IMR-90 (cell line): Measurements from ENCODE around the gene SH2D4B. TPM values are rescaled to one million over a fixed set of nuclear protein-coding genes. Genes with fewer than 3 reads are reported as not detected.

Experiments used
- ATAC-seq: fragments of 200-7000 bp; cut with Tn5 transposase; 2 replicates; pipeline ENCODE4 v1.9.1; 2020; ENCODE audit warnings: low read depth, mild to moderate bottlenecking, moderate library complexity
- BruUV-seq: library from RNA; stranded (reverse); fragments of 400-500 nt; replicated peaks from 2 replicates; lab custom pipeline; 2021; lab: Mats Ljungman, UMichigan
- CTCF ChIA-PET: fragments of 300-600 bp; formaldehyde crosslinking; extraction: SDS; loops from one replicate; lab custom pipeline; 2021; ENCODE audit warnings: antibody characterized with exemption; lab: Yijun Ruan, JAX
- POLR2A ChIA-PET: fragments of 300-600 bp; sonication (Branson Sonifier 250); formaldehyde crosslinking; loops from one replicate; lab custom pipeline; 2022; ENCODE audit warnings: antibody characterized with exemption; ENCODE audit not compliant: unreplicated experiment; lab: Charles Lee
- DNase-seq: peaks from one replicate; pipeline ENCODE4 v3.0.0; 2013
- H2AFZ ChIP-seq: replicated peaks from 2 replicates; pipeline ENCODE3; 2013; ENCODE audit warnings: low read length, mild to moderate bottlenecking; ENCODE audit not compliant: poor library complexity
- H2AK5ac ChIP-seq: 2 replicates; pipeline ENCODE4 v1.6.1; 2013; ENCODE audit warnings: low read depth, low read length, inconsistent platforms
- H2AK9ac ChIP-seq: replicated peaks from 2 replicates; pipeline ENCODE3; 2013; ENCODE audit warnings: mild to moderate bottlenecking, low read depth, low read length, moderate library complexity; ENCODE audit not compliant: poor library complexity
- H2BK120ac ChIP-seq: 2 replicates; pipeline ENCODE4 v1.6.1; 2013; ENCODE audit warnings: low read depth, low read length, inconsistent platforms
- H2BK15ac ChIP-seq: 3 replicates; pipeline ENCODE4 v1.6.1; 2013; ENCODE audit warnings: low read depth, low read length, inconsistent platforms
- H2BK20ac ChIP-seq: 2 replicates; pipeline ENCODE4 v1.6.1; 2013; ENCODE audit warnings: low read depth, mild to moderate bottlenecking, inconsistent platforms, low read length, moderate library complexity
- H2BK5ac ChIP-seq: 2 replicates; pipeline ENCODE4 v1.6.1; 2013; ENCODE audit warnings: mild to moderate bottlenecking, low read depth, low read length, inconsistent platforms; ENCODE audit not compliant: poor library complexity, severe bottlenecking
- H3K14ac ChIP-seq: replicated peaks from 2 replicates; pipeline ENCODE4 v1.6.1; 2013; ENCODE audit warnings: low read depth, low read length, inconsistent platforms
- H3K18ac ChIP-seq: 2 replicates; pipeline ENCODE4 v1.6.1; 2013; ENCODE audit warnings: low read depth, low read length, control low read depth
- H3K23ac ChIP-seq: 2 replicates; pipeline ENCODE4 v1.6.1; 2013; ENCODE audit warnings: low read depth, low read length, inconsistent platforms
- H3K27ac ChIP-seq: 2 replicates; pipeline ENCODE4 v1.5.1; 2013; ENCODE audit warnings: mild to moderate bottlenecking, control low read depth, low read length; ENCODE audit not compliant: insufficient read depth
- H3K27me3 ChIP-seq: 2 replicates; pipeline ENCODE4 v1.6.1; 2013; ENCODE audit warnings: low read length; ENCODE audit not compliant: control insufficient read depth, insufficient read depth
- H3K36me3 ChIP-seq: 2 replicates; pipeline ENCODE4 v1.6.1; 2013; ENCODE audit warnings: low read length, mixed read lengths; ENCODE audit not compliant: control insufficient read depth, insufficient read depth
- H3K4ac ChIP-seq: 2 replicates; pipeline ENCODE4 v1.6.1; 2013; ENCODE audit warnings: low read depth, low read length, inconsistent platforms
- H3K4me1 ChIP-seq: 2 replicates; pipeline ENCODE4 v1.6.1; 2013; ENCODE audit warnings: low read length, mixed read lengths; ENCODE audit not compliant: control insufficient read depth, insufficient read depth
- H3K4me2 ChIP-seq: 2 replicates; pipeline ENCODE4 v1.6.1; 2013; ENCODE audit warnings: low read depth, mild to moderate bottlenecking, control low read depth, low read length, moderate library complexity
- H3K4me3 ChIP-seq: 2 replicates; pipeline ENCODE4 v1.5.1; 2013; ENCODE audit warnings: low read depth, mild to moderate bottlenecking, control low read depth, low read length, moderate library complexity; ENCODE audit not compliant: insufficient read depth
- H3K56ac ChIP-seq: 2 replicates; pipeline ENCODE4 v1.6.1; 2013; ENCODE audit warnings: low read length, inconsistent platforms; ENCODE audit not compliant: insufficient read depth; ENCODE audit errors: extremely low read depth
- H3K79me1 ChIP-seq, 2 experiments: 2 replicates each; pipeline ENCODE4 v1.6.1; 2013; ENCODE audit warnings: low read length in 2 of 2, inconsistent platforms in 1 of 2, low read depth in 1 of 2
- H3K9ac ChIP-seq: 2 replicates; pipeline ENCODE4 v1.6.1; 2013; ENCODE audit warnings: low read depth, low read length, control low read depth
- H3K9me1 ChIP-seq: 2 replicates; pipeline ENCODE4 v1.6.1; 2013; ENCODE audit warnings: low read length, inconsistent platforms; ENCODE audit not compliant: insufficient read depth
- H3K9me3 ChIP-seq: 2 replicates; pipeline ENCODE4 v1.6.1; 2013; ENCODE audit warnings: low read length; ENCODE audit not compliant: control insufficient read depth, insufficient read depth
- H4K20me1 ChIP-seq: 2 replicates; pipeline ENCODE4 v1.6.1; 2013; ENCODE audit warnings: low read length, inconsistent platforms; ENCODE audit not compliant: insufficient read depth
- H4K5ac ChIP-seq: 2 replicates; pipeline ENCODE4 v1.6.1; 2013; ENCODE audit warnings: mild to moderate bottlenecking, low read depth, low read length, control low read depth
- H4K8ac ChIP-seq, 2 experiments: 2 replicates each; pipeline ENCODE4 v1.6.1; 2013; ENCODE audit warnings: low read depth in 2 of 2, low read length in 2 of 2, control low read depth in 1 of 2, inconsistent platforms in 1 of 2
- H4K91ac ChIP-seq: 2 replicates; pipeline ENCODE4 v1.6.1; 2013; ENCODE audit warnings: low read depth, low read length, inconsistent platforms; ENCODE audit not compliant: insufficient read depth
- BHLHE40 ChIP-seq: fragments of 150-350 bp; IDR thresholded peaks from 2 replicates; pipeline ENCODE4 v1.6.1; 2016; ENCODE audit warnings: mild to moderate bottlenecking, low read depth, low read length
- CEBPB ChIP-seq: IDR thresholded peaks from 2 replicates; pipeline ENCODE4 v1.6.1; 2012; ENCODE audit warnings: low read depth, low read length, improper control_type of control experiment
- CHD1 ChIP-seq: IDR thresholded peaks from 2 replicates; pipeline ENCODE4 v1.6.1; 2012; ENCODE audit warnings: low read depth, low read length, improper control_type of control experiment
- FOS ChIP-seq: fragments of 150-350 bp; IDR thresholded peaks from 2 replicates; pipeline ENCODE4 v1.6.1; 2016; ENCODE audit warnings: low read depth, low read length
- MAFK ChIP-seq: IDR thresholded peaks from 2 replicates; pipeline ENCODE4 v1.6.1; 2012; ENCODE audit warnings: low read depth, low read length, improper control_type of control experiment
- MAZ ChIP-seq: IDR thresholded peaks from 2 replicates; pipeline ENCODE4 v1.6.1; 2012; ENCODE audit warnings: low read depth, mild to moderate bottlenecking, low read length, improper control_type of control experiment, moderate library complexity, borderline replicate concordance
- MXI1 ChIP-seq: IDR thresholded peaks from 2 replicates; pipeline ENCODE4 v1.6.1; 2012; ENCODE audit warnings: low read depth, mild to moderate bottlenecking, low read length, moderate library complexity, borderline replicate concordance
- NFE2L2 ChIP-seq: fragments of 150-350 bp; IDR thresholded peaks from 2 replicates; pipeline ENCODE4 v1.6.1; 2016; ENCODE audit warnings: low read depth, mild to moderate bottlenecking, low read length
- POLR2A ChIP-seq: IDR thresholded peaks from 2 replicates; pipeline ENCODE4 v1.6.1; 2012; ENCODE audit warnings: mild to moderate bottlenecking, low read depth, low read length
- RAD21 ChIP-seq: IDR thresholded peaks from 2 replicates; pipeline ENCODE4 v1.6.1; 2012; ENCODE audit warnings: low read length, improper control_type of control experiment
- RCOR1 ChIP-seq: IDR thresholded peaks from 2 replicates; pipeline ENCODE4 v1.6.1; 2012; ENCODE audit warnings: mild to moderate bottlenecking, low read length, improper control_type of control experiment; ENCODE audit not compliant: insufficient replicate concordance
- RFX5 ChIP-seq: IDR thresholded peaks from 2 replicates; pipeline ENCODE4 v1.8.0; 2012; ENCODE audit warnings: low read depth, mild to moderate bottlenecking, low read length, moderate library complexity
- SMC3 ChIP-seq: fragments of 150-350 bp; IDR thresholded peaks from 2 replicates; pipeline ENCODE4 v1.6.1; 2016; ENCODE audit warnings: low read depth, mild to moderate bottlenecking, antibody characterized with exemption, low read length, moderate library complexity
- WGBS, 2 experiments: methylation state at CpG; one replicate each; pipeline versions ENCODE4 v1.1.5 to v1.1.7; 2013; ENCODE audit warnings: missing lambda C conversion rate in 2 of 2; ENCODE audit not compliant: insufficient read length in 1 of 2; ENCODE audit errors: extremely low coverage in 2 of 2; 5-methylcytosine and 5-hydroxymethylcytosine counted together
- dilution Hi-C: fragments of 300-500 bp; cut with HindIII; formaldehyde crosslinking; loops from one replicate; pipeline ENCODE4 v1.14.3; 2018; ENCODE audit warnings: low sequenced_read_pairs; ENCODE audit not compliant: unreplicated experiment
- in situ Hi-C: fragments of 300-500 bp; cut with MboI; formaldehyde crosslinking; loops from 3 replicates; pipeline ENCODE4 v1.14.3; 2019; ENCODE audit warnings: low sequenced_read_pairs, inconsistent platforms, mixed read lengths
- intact Hi-C: fragments of 100-400 bp; cut with micrococcal nuclease; formaldehyde crosslinking; loops from 2 replicates; pipeline ENCODE4 v1.10.0; 2022
- polyA plus RNA-seq, 3 experiments: library from polyadenylated mRNA; depleted of rRNA; stranded (reverse); fragments of >200 nt; gene quantifications; 2 replicates each; pipeline ENCODE4 v1.2.3, GENCODE V29; 2012; ENCODE audit warnings: low replicate concordance in 1 of 3
- total RNA-seq: library from RNA; depleted of rRNA; stranded (reverse); fragments of >200 nt; gene quantifications from 2 replicates; pipeline ENCODE4 v1.2.3, GENCODE V29; 2012
- TF ChIP-seq, protein P1 (sequence below): fragments of 150-350 bp; IDR thresholded peaks from 2 replicates; pipeline ENCODE4 v1.6.1; 2016; ENCODE audit warnings: low read depth, mild to moderate bottlenecking, low read length, moderate library complexity, borderline replicate concordance
- TF ChIP-seq, protein P2 (sequence below): conservative IDR thresholded peaks from 2 replicates; pipeline ENCODE4 v1.5.1; 2012; ENCODE audit warnings: mild to moderate bottlenecking, low read depth, low read length, improper control_type of control experiment
- TF ChIP-seq, protein P3 (sequence below): fragments of 150-350 bp; IDR thresholded peaks from 2 replicates; pipeline ENCODE4 v1.6.1; 2017; ENCODE audit warnings: mild to moderate bottlenecking, antibody characterized with exemption, low read length, low read depth

The SH2D4B gene
- total and polyA plus RNA-seq, 2 of the 4 experiments (the other 2 are of a cell fraction): not detected

DNA sequence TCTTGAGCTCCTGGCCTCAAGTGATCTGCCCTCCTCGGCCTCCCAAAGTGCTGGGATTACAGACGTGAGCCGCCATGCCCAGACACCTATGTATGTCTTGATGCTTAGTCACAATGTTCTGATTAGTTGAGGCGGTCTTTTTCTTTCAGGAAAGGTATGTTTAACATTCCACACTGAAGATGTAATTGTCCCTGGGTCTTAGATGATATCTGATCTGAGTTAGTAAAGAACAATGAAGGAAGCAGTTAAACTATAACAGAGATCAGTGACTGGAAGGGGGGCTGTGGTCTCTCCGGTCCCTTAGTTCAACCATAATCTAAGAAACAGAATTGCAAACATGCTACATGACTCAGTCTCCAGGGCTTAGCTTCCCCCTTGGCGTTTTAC, 31.5 kb upstream of the SH2D4B start:
- POLR2A ChIA-PET: interaction anchor here (1.4 kb wide), 1 partner anchor 47 kb away, joined by 3 read pairs; no protein-coding TSS in a partner anchor
- Histone ChIP-seq H3K14ac (peak overlapping the region; percentile 51; the same call in 1 of the 2 replicates), H4K20me1 (peaks cover 7% of the 10 kb centered on the region; the same call in 1 of the 2 replicates), H3K9ac (no peak overlapping the region), H2BK5ac (peak overlapping the region; percentile 74), H4K91ac (peak overlapping the region; percentile 19; the same call in 1 of the 2 replicates), H4K8ac (peak overlapping the region; percentile 79 to 95; a peak in 3 of 4 replicates), H2AK5ac (no peak overlapping the region), H3K23ac (peak overlapping the region; percentile 80), H3K4me2 (no peak overlapping the region), H3K27me3 (no peaks in the 10 kb centered on the region), H2AK9ac (no peak overlapping the region), H3K79me1 (peaks cover 29 to 77% of the 10 kb centered on the region in 2 experiments), H3K9me1 (peaks cover 40% of the 10 kb centered on the region), H3K56ac (no peak overlapping the region), H3K18ac (peak overlapping the region; percentile 11; the same call in 1 of the 2 replicates), H3K4me3 (no peak overlapping the region), H2BK120ac (peak overlapping the region; percentile 92; the same call in 1 of the 2 replicates), H3K36me3 (peaks cover 7% of the 10 kb centered on the region; the same call in 1 of the 2 replicates), H3K4ac (peak overlapping the region; percentile 84), H4K5ac (no peak overlapping the region), H3K9me3 (no peaks in the 10 kb centered on the region), H3K4me1 (peaks cover 38% of the 10 kb centered on the region), H2BK15ac (no peak overlapping the region; the same call in 2 of the 3 replicates), H3K27ac (peak overlapping the region; percentile 36; the same call in 1 of the 2 replicates), H2AFZ (no peak overlapping the region), H2BK20ac (peak overlapping the region; percentile 39; the same call in 1 of the 2 replicates)
- dilution Hi-C loops (no loop called here), in situ Hi-C loops (no loop called here), intact Hi-C loops (no loop called here)
- CTCF ChIA-PET: interaction anchor here (0.6 to 3.5 kb wide), 18 partner anchors 8 to 118 kb away, joined by 3 to 32 read pairs (median 6); partner anchors contain the start of gene TSPAN14
- ATAC-seq (peak; percentile 18), DNase-seq (peak; percentile 75)
- WGBS, 2 experiments: no CpG with 5 or more reads among the region's 6 CpGs
- no TSS peak for BruUV-seq
- TF ChIP-seq FOS (no peak), MXI1 (no peak), RAD21 (no peak), MAZ (no peak), BHLHE40 (no peak), RCOR1 (no peak), CEBPB (no peak), NFE2L2 (no peak), RFX5 (no peak), POLR2A (no peak), SMC3 (no peak), CHD1 (no peak), MAFK (no peak)
- TF ChIP-seq, protein P1, sequence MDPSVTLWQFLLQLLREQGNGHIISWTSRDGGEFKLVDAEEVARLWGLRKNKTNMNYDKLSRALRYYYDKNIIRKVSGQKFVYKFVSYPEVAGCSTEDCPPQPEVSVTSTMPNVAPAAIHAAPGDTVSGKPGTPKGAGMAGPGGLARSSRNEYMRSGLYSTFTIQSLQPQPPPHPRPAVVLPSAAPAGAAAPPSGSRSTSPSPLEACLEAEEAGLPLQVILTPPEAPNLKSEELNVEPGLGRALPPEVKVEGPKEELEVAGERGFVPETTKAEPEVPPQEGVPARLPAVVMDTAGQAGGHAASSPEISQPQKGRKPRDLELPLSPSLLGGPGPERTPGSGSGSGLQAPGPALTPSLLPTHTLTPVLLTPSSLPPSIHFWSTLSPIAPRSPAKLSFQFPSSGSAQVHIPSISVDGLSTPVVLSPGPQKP: no peak
- TF ChIP-seq, protein P2, sequence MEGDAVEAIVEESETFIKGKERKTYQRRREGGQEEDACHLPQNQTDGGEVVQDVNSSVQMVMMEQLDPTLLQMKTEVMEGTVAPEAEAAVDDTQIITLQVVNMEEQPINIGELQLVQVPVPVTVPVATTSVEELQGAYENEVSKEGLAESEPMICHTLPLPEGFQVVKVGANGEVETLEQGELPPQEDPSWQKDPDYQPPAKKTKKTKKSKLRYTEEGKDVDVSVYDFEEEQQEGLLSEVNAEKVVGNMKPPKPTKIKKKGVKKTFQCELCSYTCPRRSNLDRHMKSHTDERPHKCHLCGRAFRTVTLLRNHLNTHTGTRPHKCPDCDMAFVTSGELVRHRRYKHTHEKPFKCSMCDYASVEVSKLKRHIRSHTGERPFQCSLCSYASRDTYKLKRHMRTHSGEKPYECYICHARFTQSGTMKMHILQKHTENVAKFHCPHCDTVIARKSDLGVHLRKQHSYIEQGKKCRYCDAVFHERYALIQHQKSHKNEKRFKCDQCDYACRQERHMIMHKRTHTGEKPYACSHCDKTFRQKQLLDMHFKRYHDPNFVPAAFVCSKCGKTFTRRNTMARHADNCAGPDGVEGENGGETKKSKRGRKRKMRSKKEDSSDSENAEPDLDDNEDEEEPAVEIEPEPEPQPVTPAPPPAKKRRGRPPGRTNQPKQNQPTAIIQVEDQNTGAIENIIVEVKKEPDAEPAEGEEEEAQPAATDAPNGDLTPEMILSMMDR: no peak
- TF ChIP-seq, protein P3, sequence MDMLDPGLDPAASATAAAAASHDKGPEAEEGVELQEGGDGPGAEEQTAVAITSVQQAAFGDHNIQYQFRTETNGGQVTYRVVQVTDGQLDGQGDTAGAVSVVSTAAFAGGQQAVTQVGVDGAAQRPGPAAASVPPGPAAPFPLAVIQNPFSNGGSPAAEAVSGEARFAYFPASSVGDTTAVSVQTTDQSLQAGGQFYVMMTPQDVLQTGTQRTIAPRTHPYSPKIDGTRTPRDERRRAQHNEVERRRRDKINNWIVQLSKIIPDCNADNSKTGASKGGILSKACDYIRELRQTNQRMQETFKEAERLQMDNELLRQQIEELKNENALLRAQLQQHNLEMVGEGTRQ: no peak
